ENCODE results near the gene STX16. TPM values are rescaled to one million over a fixed set of nuclear protein-coding genes. Genes with fewer than 3 reads are reported as not detected.
A peak's percentile ranks its signal among the peaks of the same experiment; 100 is the strongest.
"Not testable (repeated sequence)": the region's sequence is repeated elsewhere in the genome, so short reads cannot be mapped to it uniquely, and the experiment has no call there.

STX16 gene
- total RNA-seq, 1 experiment from 2014 or later: 86.0 TPM

- DNase-seq: no peak
- H3K4me3 Mint-ChIP-seq (ENCODE audit: low read depth, unreplicated experiment): no peak overlapping the region
- H3K27me3 Mint-ChIP-seq (ENCODE audit: unreplicated experiment): peaks cover 57% of the 10 kb centered on the region
- intact Hi-C loops (cut with micrococcal nuclease; ENCODE audit: unreplicated experiment): no loop called here
- CTCF ChIA-PET: no interaction called here
- H3K4me1 Mint-ChIP-seq (ENCODE audit: low read depth, unreplicated experiment): peaks cover 36% of the 10 kb centered on the region
- no peak for TF ChIP-seq CTCF (IDR thresholded peaks at IDR 0.05; ENCODE audit: unreplicated experiment)
- no peaks in the 10 kb centered on the region for H3K36me3 Mint-ChIP-seq (ENCODE audit: insufficient read depth, unreplicated experiment)
- no peak overlapping the region for H3K27ac Mint-ChIP-seq (ENCODE audit: unreplicated experiment)
- no TSS peak for BruUV-seq (replicated peaks)
- peaks cover 7% of the 10 kb centered on the region for H3K9me3 Mint-ChIP-seq (ENCODE audit: low read depth, unreplicated experiment)
These were observed 8.6 kb upstream of the STX16 start for GRCh38 chr20:58642441-58642840.

- not testable (repeated sequence) for BruUV-seq (replicated peaks)
These were observed 8.2 kb upstream of the STX16 start for GRCh38 chr20:58642896-58643295.

GRCh38 chr20:58645412-58645968 is 5.6 kb upstream of the STX16 start:
- peak; percentile 58 for DNase-seq
- CTCF ChIA-PET: interaction anchor here (0.7 kb wide), 3 partner anchors 19 to 1256 kb away, joined by 3 to 4 read pairs (median 3); no protein-coding TSS in a partner anchor
- no peak for TF ChIP-seq CTCF (IDR thresholded peaks at IDR 0.05; ENCODE audit: unreplicated experiment)
- H3K4me1 Mint-ChIP-seq (ENCODE audit: low read depth, unreplicated experiment): peaks cover 36% of the 10 kb centered on the region
- peaks cover 7% of the 10 kb centered on the region for H3K9me3 Mint-ChIP-seq (ENCODE audit: low read depth, unreplicated experiment)
- H3K27ac Mint-ChIP-seq (ENCODE audit: unreplicated experiment): peak overlapping the region; percentile 9
- BruUV-seq (replicated peaks): no TSS peak
- no peak overlapping the region for H3K4me3 Mint-ChIP-seq (ENCODE audit: low read depth, unreplicated experiment)
- H3K27me3 Mint-ChIP-seq (ENCODE audit: unreplicated experiment): peaks cover 26% of the 10 kb centered on the region
- H3K36me3 Mint-ChIP-seq (ENCODE audit: insufficient read depth, unreplicated experiment): peaks cover under 1% of the 10 kb centered on the region
- intact Hi-C loops (cut with micrococcal nuclease; ENCODE audit: unreplicated experiment): loop anchor here (5.0 kb wide), 1 partner anchor 163 kb away; no protein-coding TSS in a partner anchor

More at GRCh38 chr20:58642896-58643295, 8.2 kb upstream of the STX16 start:
- H3K9me3 Mint-ChIP-seq (ENCODE audit: low read depth, unreplicated experiment); intact Hi-C loops (cut with micrococcal nuclease; ENCODE audit: unreplicated experiment); CTCF ChIA-PET; DNase-seq; H3K27ac Mint-ChIP-seq (ENCODE audit: unreplicated experiment); H3K36me3 Mint-ChIP-seq (ENCODE audit: insufficient read depth, unreplicated experiment); H3K4me3 Mint-ChIP-seq (ENCODE audit: low read depth, unreplicated experiment): not testable (repeated sequence)
- Mint-ChIP-seq H3K4me1 (ENCODE audit: low read depth, unreplicated experiment) (peaks cover 36% of the 10 kb centered on the region), H3K27me3 (ENCODE audit: unreplicated experiment) (peaks cover 52% of the 10 kb centered on the region)

GRCh38 chr20:58646257-58646656 is 4.8 kb upstream of the STX16 start:
- no peak for TF ChIP-seq CTCF (IDR thresholded peaks at IDR 0.05; ENCODE audit: unreplicated experiment)
- Mint-ChIP-seq H3K36me3 (ENCODE audit: insufficient read depth, unreplicated experiment) (peaks cover 8% of the 10 kb centered on the region), H3K9me3 (ENCODE audit: low read depth, unreplicated experiment) (peaks cover 7% of the 10 kb centered on the region), H3K4me1 (ENCODE audit: low read depth, unreplicated experiment) (peaks cover 29% of the 10 kb centered on the region), H3K4me3 (ENCODE audit: low read depth, unreplicated experiment) (no peak overlapping the region), H3K27ac (ENCODE audit: unreplicated experiment) (no peak overlapping the region), H3K27me3 (ENCODE audit: unreplicated experiment) (peaks cover 18% of the 10 kb centered on the region)
- intact Hi-C loops (cut with micrococcal nuclease; ENCODE audit: unreplicated experiment): loop anchor here (5.0 kb wide), 1 partner anchor 164 kb away; no protein-coding TSS in a partner anchor
- no peak for DNase-seq
- no TSS peak for BruUV-seq (replicated peaks)
- CTCF ChIA-PET: no interaction called here

GRCh38 chr20:58646703-58647102 is 4.4 kb upstream of the STX16 start:
- no peak for DNase-seq
- Mint-ChIP-seq H3K4me3 (ENCODE audit: low read depth, unreplicated experiment) (no peak overlapping the region), H3K27ac (ENCODE audit: unreplicated experiment) (no peak overlapping the region), H3K4me1 (ENCODE audit: low read depth, unreplicated experiment) (peaks cover 29% of the 10 kb centered on the region), H3K9me3 (ENCODE audit: low read depth, unreplicated experiment) (peaks cover 7% of the 10 kb centered on the region), H3K36me3 (ENCODE audit: insufficient read depth, unreplicated experiment) (peaks cover 13% of the 10 kb centered on the region), H3K27me3 (ENCODE audit: unreplicated experiment) (peaks cover 14% of the 10 kb centered on the region)
- TF ChIP-seq CTCF (IDR thresholded peaks at IDR 0.05; ENCODE audit: unreplicated experiment): no peak
- intact Hi-C loops (cut with micrococcal nuclease; ENCODE audit: unreplicated experiment): loop anchor here (5.0 kb wide), 1 partner anchor 164 kb away; no protein-coding TSS in a partner anchor
- CTCF ChIA-PET: no interaction called here
- BruUV-seq (replicated peaks): no TSS peak
